H4 (cell line): ENCODE data around the gene ALDH18A1. TPM values are rescaled to one million over a fixed set of nuclear protein-coding genes. Genes with fewer than 3 reads are reported as not detected.
A peak's percentile ranks its signal among the peaks of the same experiment; 100 is the strongest.
"Not testable (repeated sequence)": the region's sequence is repeated elsewhere in the genome, so short reads cannot be mapped to it uniquely, and the experiment has no call there.

Source experiments
- DNase-seq: peaks from one replicate; pipeline ENCODE4 v3.0.0-alpha.2; 2015; ENCODE audit warnings: low spot score
- total RNA-seq: library from RNA; depleted of rRNA; stranded (reverse); fragments of >200 nt; shearing (Covaris generic); gene quantifications from 2 replicates; pipeline ENCODE4 v1.2.3, GENCODE V29; 2014; rRNA removed

The ALDH18A1 gene
- total RNA-seq = 78.3 and 80.4 TPM in 2 replicates

- peak; percentile 87 for DNase-seq
Measured at GRCh38 chr10:95656291-95657164, at the start of gene ALDH18A1. ALDH18A1 (minus strand) TSS chr10:95656711; CDS start chr10:95653377, 3,334 bp downstream.

DNA sequence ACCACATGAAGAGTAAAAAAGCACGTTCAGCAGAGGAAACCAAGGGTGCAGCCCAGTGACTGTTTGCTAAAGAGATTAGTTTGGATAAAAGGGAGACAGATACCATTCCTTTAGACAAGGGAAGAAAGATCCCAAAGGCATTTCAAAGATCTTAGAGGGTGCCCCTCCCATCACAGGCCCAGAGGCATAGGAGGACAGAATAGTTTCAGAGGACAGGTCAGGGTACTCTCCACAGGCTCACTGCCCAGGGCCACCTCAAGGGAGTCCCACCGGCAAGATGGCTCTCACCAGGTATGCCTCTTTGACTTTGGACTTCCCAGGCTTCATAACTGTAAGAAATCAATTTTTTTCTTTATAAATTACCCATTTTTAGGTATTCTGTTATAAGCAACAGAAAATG, 41.9 kb upstream of the ALDH18A1 start:
- no peak for DNase-seq

DNA sequence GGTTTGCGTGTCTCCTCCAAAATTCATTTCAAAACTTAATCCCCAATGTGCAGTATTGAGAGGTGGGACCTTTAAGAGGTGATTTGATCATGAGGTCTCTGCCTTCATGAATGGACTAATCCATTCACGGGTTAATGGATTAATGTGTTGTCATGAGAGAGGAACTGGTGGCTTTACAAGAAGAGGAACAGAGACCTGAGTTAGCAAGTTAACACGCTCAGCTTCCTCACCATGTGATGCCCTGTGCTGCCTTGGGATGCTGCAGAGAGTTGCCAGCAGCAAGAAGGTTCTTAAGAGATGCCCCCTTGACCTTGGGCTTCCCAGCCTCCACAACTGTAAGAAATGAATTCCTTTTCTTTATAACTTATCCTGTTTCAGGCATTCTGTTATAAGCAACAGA, 40.9 kb upstream of the ALDH18A1 start:
- no peak for DNase-seq

GRCh38 chr10:95694665-95695064, 38.2 kb upstream of the ALDH18A1 start:
- no peak for DNase-seq

DNA sequence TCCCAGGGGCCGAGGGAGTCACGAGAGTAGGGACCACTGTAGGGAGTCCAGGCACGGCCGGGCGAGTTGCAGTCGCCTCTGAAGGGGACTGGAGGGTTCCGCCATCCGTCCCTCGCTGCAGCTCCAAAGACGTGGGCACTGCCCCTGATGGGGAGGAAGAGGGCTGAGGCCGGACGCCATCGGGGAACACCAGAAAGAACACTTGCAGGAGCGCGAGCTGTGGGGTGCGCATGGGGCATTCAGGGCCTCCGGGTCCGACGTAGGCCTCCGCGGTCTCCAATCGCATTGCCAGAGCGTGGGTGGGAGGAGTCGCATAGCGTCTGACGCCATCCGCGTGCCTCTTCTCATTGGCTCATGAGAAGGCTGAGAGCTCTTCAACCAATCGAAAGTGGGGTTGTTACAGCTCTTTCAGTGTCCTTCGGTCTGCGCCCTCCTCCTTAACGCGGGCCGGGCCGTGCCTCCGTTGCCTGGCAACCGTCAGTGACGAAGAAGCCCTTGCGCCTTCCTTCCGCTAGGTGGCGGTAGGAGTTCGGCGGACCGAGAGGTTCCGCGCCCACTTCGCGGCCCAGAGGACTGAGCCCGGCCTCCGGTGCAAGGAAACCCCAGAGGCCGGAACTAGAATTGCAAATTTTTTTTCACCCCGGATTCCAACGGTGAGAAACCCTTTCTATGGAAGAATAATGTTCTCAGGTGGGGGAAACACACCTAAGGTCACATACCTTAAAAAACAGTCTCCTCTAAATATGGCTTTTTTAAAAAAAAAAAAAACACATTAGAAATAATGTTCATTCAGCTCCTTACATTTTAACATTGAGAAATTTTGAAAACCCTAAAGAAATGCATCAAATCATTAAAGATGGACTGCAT, 37.4 kb upstream of the ALDH18A1 start, which contains the start of gene TCTN3:
Gene TCTN3 (minus strand): TSS at position 260 of the 867 bp plus-strand sequence. CDS start 28 bp downstream, at position 232.
- DNase-seq = peak; percentile 100

DNA sequence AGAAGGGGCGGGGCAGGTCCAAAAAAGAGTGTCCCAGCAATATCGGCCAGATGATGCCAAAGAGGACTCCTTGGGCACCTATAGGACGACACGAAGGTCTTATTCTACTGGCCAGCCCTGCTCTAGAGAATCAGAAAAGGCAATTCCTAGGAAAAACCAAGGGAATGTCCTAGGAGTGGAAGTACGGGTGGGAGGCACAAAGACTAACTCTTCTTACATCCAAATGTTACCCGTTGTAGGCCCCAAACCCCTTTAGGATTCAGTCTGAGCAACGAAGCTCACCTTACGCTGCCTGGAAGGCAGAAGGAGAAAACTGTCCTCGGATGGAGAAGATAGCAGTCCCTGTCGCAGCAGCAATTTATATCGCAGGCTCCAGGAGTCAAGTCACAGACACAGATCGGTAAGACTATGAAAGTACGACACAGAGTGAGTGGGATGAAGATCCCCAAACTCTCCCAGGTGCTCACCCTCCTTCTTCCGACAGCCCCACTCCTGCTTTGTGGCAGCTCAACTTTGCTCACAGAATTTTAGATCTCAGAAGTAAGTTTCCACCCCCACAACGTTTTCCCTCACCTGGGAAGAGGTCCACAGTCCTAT, 36.7 kb upstream of the ALDH18A1 start:
- DNase-seq = no peak

GRCh38 chr10:95691281-95691680, 34.8 kb upstream of the ALDH18A1 start:
- DNase-seq = no peak

DNA sequence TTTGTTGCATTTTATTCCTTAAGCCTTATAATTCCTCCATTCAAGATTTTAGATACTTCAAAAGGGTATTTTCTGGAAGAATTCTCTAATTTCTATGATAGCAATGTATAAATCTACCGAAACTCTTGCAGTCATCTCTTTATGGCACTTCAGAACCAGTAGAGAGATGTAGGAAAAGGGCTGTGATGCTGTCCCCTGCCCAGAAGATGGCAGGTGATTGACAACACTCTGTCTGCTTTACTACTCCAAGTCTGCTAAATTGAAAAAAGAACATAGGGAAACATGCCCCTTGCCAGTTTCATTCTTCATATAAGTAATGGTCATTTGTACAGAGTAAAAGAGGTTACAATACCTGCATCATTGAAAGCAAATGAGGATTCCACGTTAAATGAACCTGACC, 32.1 kb upstream of the ALDH18A1 start:
- no peak for DNase-seq

DNA sequence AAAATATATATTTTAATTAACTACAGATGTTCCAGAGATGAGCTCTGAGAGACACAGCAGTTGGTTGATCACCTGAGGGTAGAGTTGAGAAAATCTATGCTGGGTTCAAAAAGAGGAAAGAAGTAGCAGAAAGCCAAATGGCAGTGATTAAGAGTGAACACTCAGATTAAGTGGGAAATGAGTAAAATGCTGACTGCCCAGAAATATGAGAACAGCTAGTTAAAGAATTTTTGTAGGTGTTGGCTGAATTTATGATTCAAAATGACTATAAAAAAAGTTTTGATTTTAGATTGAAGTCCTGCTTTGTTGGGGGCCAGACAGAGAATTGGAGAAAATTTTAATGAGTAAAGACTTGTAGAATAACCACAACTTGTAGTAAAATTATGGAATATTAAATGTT, 27.5 kb upstream of the ALDH18A1 start:
- no peak for DNase-seq

DNA sequence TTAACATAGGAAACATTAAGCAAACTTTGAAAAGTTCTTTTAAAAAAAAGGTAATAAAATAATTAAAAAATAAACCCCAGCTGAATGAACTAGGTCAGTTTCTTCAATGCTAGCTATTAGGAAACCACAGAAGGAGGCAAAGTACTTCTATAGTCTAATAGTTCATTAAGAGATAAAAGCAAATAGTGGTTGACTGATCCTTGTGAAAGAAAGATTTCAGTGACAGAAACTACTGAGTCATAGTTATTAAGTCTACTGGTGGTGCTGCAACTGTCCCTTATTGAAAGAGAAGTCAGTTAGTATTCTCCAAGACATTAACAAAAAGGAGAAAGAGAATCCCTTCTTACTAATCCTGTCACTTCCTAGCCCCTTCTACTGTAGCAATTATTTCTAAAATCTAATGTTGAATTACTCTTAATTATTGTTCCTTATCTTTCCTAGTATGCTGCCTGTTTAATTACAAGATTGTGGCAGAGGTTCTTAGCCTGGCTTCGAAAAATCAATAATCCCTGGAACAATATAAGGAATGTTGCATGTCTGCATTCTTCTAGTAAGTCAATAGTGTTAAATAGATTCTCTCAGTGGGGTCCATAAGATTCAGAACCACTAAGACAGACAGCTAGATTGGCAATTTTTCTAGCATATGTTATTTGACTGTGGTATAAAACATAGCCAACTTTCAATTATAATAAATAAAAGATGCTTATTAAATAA, 19.0 kb upstream of the ALDH18A1 start:
- DNase-seq = no peak

DNA sequence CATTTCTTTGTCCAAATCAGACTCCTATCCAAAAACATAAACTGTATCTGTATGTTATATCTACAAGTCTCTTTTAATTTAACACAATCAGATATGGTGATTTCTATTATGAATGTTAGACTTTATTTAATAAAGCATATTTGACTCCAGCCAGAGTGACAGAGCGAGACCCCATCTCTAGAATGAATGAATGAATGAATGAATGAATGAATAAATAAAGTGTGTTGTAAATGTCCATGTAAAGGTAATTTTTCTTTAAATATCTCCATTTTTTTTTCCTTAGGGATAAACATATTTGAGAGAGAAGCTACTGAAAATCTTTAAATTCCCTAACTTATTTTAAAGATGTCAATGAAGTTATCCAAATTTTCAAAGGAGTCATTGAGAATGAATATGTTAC, 18.1 kb upstream of the ALDH18A1 start:
- DNase-seq = no peak

DNA sequence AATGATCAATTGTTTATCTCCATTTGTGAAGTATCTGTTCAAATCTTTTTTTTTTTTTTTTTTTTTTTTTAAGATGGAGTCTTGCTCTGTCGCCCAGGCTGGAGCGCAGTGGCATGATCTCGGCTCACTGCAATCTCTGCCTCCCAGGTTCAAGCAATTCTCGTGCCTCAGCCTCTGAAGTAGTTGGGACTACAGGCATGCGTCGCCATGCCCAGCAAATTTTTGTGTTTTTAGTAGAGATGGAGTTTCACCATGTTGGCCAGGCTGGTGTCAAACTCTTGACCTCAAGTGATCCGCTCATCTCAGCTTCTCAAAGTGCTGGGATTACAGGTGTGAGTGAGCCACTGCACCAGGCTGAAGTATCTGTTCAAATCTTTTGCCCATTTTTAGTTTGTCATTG, 16.1 kb upstream of the ALDH18A1 start:
- not testable (repeated sequence) for DNase-seq

GRCh38 chr10:95664543-95664942, 8.0 kb upstream of the ALDH18A1 start:
- no peak for DNase-seq

- DNase-seq = no peak
Measured at GRCh38 chr10:95663496-95663895, 7.0 kb upstream of the ALDH18A1 start.

GRCh38 chr10:95661818-95662217, 5.3 kb upstream of the ALDH18A1 start:
- DNase-seq = no peak

DNA sequence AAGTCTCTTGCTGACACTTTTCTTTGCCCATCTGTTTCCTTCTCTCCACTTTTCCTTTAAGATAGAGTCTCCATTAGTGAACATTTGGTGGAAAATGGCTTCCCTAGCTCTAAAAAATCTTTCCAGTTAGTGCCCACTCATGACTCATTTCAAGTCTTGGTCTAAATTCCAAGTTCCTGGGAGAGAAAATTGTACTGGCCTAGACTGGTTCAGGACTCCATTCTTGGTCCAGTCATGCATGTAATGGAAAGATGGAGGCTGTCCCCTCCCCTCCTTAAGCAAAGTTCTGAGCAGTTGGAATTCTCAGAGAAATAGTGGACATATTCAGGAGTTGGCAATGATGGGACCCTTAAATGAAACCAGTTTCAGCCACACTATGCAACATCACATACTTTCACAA, 3.8 kb upstream of the ALDH18A1 start:
- peak; percentile 10 for DNase-seq

DNA sequence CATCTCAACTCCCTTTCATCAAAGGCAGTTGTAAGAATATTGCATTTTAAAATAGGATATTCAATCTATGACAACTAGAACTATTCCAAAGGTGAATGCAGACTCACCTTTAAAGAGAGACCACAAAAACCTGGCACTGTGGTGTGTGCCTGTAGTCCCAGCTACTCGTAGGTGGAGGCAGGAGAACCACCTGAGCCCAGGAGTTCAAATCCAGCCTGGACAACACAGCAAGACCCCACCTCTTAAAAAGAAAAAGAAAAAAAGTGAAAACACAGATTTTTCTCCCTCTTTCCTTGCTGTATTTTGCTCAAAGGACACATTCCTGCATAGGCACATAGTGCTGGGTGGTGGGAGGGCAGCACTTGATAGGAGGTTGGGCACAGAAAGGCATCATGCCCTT, 739 bp upstream of the ALDH18A1 start:
- DNase-seq = no peak

DNA sequence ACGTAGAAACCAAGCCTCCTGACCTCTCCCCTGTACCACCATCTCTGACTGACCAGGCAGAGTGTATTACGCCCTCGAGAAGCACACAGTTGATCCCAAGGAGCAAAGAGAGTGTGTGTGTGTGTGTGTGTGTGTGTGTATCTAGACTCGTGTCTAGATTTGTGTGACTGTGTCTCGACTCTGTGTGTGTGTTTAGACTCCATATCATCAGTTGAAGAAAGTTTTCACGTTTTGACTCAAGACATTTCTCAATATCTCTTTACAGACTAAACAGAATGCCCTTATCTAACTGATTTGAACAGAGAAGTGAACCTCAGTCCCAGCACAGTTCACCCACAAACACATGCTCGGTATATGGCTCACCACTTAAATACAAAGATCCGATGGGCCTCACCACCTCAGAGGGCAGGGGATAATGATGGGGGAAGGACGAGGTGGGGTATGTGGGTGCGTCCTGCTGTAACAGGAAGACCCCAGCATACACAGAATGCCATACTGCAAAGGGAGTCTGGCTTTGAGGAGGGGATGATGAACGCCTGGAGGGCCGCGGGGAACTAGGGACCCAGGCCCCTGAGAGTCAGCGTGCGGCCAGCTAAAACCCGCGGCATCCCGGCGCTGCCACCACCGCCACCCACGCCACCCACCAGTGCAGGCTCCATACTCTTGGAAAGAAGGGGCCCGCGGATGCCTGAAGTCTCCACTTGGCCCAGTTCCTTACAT, 780 bp downstream of the ALDH18A1 start:
- no peak for DNase-seq

- DNase-seq = no peak
Measured at GRCh38 chr10:95653895-95654294, 2.6 kb downstream of the ALDH18A1 start.

DNA sequence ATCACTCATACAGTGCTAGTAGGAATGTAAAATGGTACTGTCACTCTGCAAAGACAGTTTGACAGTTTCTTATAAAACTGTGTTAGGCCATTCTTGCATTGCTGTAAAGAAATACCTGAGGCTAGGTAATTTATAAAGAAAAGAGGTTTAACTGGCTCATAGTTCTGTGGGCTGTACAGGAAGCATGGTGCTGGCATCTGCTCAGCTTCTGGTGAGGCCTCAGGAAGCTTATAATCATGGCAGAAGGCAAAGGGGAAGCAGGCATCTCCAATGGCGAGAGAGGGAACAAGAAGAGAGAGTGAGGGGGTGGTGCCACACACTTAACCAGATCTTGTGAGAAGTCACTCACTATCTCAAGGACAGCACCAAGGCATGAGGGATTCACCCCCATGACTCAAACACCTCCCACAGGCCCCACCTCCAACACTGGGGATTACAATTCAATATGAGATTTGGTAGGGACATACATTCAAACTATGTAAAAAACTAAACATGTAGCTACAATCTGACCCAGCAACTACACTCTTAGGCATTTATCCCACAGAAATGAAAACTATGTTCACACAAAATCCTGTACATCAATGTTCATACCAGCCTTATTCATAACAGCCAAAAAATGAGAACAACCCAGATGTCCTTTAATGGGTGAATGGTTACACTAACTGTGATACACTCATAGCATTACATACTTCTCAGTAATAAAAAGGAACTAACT, 5.0 kb downstream of the ALDH18A1 start:
- DNase-seq = no peak
